NCI-H1930 (cell line): Measurements from ENCODE around the gene ARSG.

Experiments
- DNase-seq, 2 experiments: peaks; one replicate each; lab custom pipeline; 2025; lab: John Stamatoyannopoulos, UW

Gene ARSG

DNA sequence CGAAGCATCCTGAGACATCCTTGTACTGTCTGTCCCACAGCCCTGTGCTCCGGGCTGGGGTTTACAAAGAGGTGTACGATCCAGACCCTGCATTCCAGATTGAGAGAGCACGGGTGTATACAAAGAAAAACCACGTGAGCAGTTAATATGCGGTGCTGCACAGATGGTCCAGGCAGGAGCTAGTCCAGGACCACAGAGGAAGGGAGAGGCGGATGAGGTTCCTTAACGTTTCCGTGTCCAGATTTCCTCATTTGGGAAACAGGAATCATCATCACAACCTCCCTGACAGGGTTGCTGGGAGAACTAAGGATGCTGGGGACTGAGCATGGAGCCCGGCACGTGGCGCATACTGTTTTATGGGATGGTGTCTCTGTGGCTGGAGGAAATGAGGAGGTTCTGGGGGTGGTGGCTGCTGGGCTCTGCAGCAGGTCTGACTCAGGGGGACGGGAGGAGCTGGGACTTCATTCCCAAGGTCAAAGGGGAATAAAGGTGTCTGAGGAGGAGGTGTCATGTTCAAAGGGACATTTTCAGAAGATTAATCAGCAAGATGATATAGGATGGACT lies 139.8 kb downstream of the ARSG start:
- DNase-seq: no peak

GRCh38 chr17:68431661-68432071 lies 140.4 kb downstream of the ARSG start:
- no peak for DNase-seq

GRCh38 chr17:68432086-68432864 lies 141.0 kb downstream of the ARSG start:
- DNase-seq: no peak

DNA sequence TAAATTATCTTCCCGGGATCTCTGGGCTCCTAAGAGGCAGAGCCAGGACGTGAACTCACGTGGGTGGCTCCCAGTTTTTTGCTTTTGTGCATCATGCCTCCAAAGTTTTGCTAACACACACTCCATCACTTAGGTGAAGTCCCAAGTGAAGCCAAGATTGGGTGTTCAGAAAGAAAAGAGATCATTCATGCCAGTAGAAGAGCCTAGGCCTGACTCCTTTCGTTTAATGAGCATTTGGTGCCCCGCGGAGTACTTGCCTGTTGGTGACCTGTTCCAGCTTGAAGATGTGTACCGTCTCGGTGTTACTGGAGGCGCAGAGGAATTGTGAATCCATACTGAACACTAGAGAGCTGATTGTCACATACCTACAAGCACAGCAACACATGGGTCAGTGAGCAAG lies 141.9 kb downstream of the ARSG start:
- DNase-seq: no peak

- no peak for DNase-seq
Measured at GRCh38 chr17:68433911-68434508, 142.7 kb downstream of the ARSG start.

GRCh38 chr17:68435361-68435760 lies 144.1 kb downstream of the ARSG start:
- DNase-seq: no peak

DNA sequence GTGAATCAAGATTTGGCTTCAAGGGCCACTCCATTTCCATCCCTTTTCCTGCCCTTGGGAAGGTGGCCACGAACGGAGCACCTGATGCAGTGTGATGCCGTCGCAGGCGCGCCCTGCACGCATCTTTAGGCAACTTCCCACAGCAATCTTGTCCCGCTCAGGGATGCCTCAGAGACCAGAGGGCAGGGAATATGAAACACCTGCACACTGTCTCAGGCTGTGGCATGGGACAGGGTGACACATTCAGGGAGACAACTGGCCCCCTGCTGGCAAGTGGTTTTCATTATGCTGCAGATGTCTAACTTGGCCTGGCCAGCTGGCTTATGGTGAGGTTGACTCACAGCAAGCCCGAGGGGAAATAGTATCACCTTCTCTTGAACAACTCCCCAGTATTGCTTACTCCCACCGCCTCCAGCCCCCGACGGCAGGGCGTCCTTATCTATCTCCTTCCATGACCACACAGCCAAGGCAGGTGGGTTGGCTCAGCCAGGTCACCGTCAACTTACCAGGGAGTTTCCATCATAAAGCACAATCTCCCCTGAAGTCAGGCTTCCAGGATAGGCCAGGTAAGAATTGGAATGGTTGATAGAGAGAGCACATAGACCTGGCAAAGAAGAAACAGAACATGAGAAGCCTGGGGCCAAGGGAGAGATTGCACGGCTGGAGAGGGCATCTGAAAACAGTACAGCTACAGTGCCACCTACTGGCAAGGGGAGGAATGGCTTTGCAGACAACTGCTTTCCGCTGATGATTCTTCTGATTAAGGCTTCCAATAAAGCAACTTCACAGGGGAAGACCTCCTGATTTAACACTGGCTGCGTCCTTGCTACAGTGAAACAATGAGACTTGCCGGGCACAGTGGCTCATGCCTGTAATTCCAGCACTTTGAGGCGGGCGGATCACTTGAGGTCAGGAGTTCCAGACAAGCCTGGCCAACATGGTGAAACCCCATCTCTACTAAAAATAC lies 144.9 kb downstream of the ARSG start:
- DNase-seq: peak; percentile 55 to 63

DNA sequence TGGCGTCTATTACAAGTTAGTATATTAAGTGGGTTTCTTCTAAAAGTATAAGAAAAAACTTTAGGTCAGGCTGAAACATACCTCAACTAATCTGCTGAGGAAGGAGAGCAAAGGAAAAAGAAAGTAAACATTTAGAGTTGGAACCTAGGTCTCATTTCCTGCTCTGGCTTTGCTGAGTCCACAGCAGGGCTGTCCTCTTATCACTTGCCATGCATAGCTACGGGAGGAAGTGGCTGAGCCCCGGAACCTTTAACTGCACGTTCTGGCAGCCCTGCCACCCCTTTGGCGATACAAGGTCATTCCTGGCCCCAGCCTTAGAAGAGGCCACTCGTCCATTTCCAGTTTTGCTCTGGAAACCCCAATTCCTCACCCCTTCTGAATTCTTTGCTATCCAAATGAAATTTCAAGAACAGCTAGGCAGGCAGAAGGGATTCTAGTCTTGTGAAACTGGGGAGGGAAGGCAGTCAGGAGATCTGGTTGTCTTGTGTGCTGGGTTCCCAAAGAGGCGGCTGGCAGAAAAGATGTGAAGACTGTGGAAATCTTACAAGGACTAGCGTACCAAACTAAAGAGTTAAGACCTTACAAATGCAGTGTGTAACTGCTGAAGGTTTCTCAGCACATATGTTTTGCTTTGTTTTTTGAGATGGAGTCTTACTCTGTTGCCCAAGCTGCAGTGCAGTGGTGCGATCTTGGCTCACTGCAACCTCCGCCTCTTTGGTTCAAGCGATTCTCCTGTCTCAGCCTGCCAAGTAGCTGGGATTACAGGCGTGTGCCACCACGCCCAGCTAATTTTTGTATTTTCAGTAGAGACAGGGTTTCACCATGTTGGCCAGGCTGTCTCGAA lies 146.9 kb downstream of the ARSG start:
- no peak for DNase-seq

- no peak for DNase-seq
Measured at GRCh38 chr17:68439656-68440290, 148.5 kb downstream of the ARSG start.

- DNase-seq: no peak
Measured at GRCh38 chr17:68440526-68440925, 149.2 kb downstream of the ARSG start.

DNA sequence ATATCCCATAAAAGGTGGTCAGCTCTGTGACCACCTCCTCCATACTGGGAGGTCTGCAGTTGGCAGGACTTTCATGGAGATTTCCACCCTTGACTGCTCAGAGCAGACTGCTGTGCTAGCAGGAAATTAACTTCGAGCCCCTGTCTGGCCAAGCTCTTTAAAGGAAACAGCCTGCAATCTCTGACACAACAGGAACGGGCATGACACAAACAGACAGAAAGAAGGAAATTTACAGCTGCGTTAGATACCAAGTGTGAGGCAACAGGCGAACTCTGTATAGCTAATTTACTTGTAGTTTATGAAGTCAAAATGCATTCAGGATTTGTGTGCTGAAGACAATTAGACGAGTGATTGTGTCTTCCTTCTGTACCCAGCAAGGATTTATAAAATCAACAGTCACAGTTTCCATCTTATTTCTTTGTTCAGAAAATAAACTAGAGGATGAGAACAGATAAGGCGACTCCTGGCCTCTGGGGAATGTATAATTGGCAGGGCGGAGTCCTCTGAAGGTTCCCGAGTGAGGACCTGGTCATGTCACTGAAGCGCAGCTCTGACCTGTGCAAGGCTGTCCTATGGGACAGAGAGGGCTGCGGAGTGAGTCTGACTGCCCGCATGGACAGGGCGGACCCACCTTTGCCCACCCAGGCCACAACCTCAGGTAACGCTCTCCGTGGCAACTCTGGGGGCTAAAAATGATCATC lies 149.9 kb downstream of the ARSG start:
- no peak for DNase-seq

- no peak for DNase-seq
Measured at GRCh38 chr17:68443972-68444464, 152.7 kb downstream of the ARSG start.

DNA sequence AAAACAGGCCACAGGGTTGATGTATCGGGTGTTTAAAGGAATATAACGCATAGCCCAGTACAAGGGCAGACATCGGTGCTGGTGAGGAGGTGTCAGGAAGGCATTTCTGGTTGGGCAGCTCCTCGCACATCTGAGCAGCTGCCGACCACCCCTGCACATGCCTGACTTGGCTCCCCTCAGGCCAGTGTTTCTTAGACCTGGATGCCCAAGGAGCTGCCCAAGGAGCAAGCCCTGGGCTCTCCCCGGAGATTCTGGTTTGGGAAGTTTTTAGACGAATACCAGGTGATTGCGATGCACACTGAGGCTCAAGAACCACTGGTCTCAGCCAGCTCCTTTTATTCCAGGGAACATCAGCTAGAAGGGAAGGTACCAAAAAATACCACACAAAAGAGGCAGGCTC lies 154.4 kb downstream of the ARSG start:
- no peak for DNase-seq

- DNase-seq: no peak
Measured at GRCh38 chr17:68446626-68447041, 155.3 kb downstream of the ARSG start.

- DNase-seq: no peak
Measured at GRCh38 chr17:68449021-68449739, 157.9 kb downstream of the ARSG start.

GRCh38 chr17:68450391-68450790 lies 159.1 kb downstream of the ARSG start:
- DNase-seq: no peak

- DNase-seq: no peak
Measured at GRCh38 chr17:68450801-68451200, 159.5 kb downstream of the ARSG start.

GRCh38 chr17:68451670-68452354 lies 160.5 kb downstream of the ARSG start:
- no peak for DNase-seq
